IMR-90 (cell line): Measurements from ENCODE around the gene ADCYAP1R1. TPM values are rescaled to one million over a fixed set of nuclear protein-coding genes. Genes with fewer than 3 reads are reported as not detected.

Experiments used
- ATAC-seq: fragments of 200-7000 bp; cut with Tn5 transposase; 2 replicates; pipeline ENCODE4 v1.9.1; 2020; ENCODE audit warnings: low read depth, mild to moderate bottlenecking, moderate library complexity
- BruUV-seq: library from RNA; stranded (reverse); fragments of 400-500 nt; replicated peaks from 2 replicates; lab custom pipeline; 2021; lab: Mats Ljungman, UMichigan
- CTCF ChIA-PET: fragments of 300-600 bp; formaldehyde crosslinking; extraction: SDS; loops from one replicate; lab custom pipeline; 2021; ENCODE audit warnings: antibody characterized with exemption; lab: Yijun Ruan, JAX
- POLR2A ChIA-PET: fragments of 300-600 bp; sonication (Branson Sonifier 250); formaldehyde crosslinking; loops from one replicate; lab custom pipeline; 2022; ENCODE audit warnings: antibody characterized with exemption; ENCODE audit not compliant: unreplicated experiment; lab: Charles Lee
- DNase-seq: peaks from one replicate; pipeline ENCODE4 v3.0.0; 2013
- H2AFZ ChIP-seq: replicated peaks from 2 replicates; pipeline ENCODE3; 2013; ENCODE audit warnings: low read length, mild to moderate bottlenecking; ENCODE audit not compliant: poor library complexity
- H2AK5ac ChIP-seq: 2 replicates; pipeline ENCODE4 v1.6.1; 2013; ENCODE audit warnings: low read depth, low read length, inconsistent platforms
- H2AK9ac ChIP-seq: replicated peaks from 2 replicates; pipeline ENCODE3; 2013; ENCODE audit warnings: mild to moderate bottlenecking, low read depth, low read length, moderate library complexity; ENCODE audit not compliant: poor library complexity
- H2BK120ac ChIP-seq: 2 replicates; pipeline ENCODE4 v1.6.1; 2013; ENCODE audit warnings: low read depth, low read length, inconsistent platforms
- H2BK15ac ChIP-seq: 3 replicates; pipeline ENCODE4 v1.6.1; 2013; ENCODE audit warnings: low read depth, low read length, inconsistent platforms
- H2BK20ac ChIP-seq: 2 replicates; pipeline ENCODE4 v1.6.1; 2013; ENCODE audit warnings: low read depth, mild to moderate bottlenecking, inconsistent platforms, low read length, moderate library complexity
- H2BK5ac ChIP-seq: 2 replicates; pipeline ENCODE4 v1.6.1; 2013; ENCODE audit warnings: mild to moderate bottlenecking, low read depth, low read length, inconsistent platforms; ENCODE audit not compliant: poor library complexity, severe bottlenecking
- H3K14ac ChIP-seq: replicated peaks from 2 replicates; pipeline ENCODE4 v1.6.1; 2013; ENCODE audit warnings: low read depth, low read length, inconsistent platforms
- H3K18ac ChIP-seq: 2 replicates; pipeline ENCODE4 v1.6.1; 2013; ENCODE audit warnings: low read depth, low read length, control low read depth
- H3K23ac ChIP-seq: 2 replicates; pipeline ENCODE4 v1.6.1; 2013; ENCODE audit warnings: low read depth, low read length, inconsistent platforms
- H3K27ac ChIP-seq: 2 replicates; pipeline ENCODE4 v1.5.1; 2013; ENCODE audit warnings: mild to moderate bottlenecking, control low read depth, low read length; ENCODE audit not compliant: insufficient read depth
- H3K27me3 ChIP-seq: 2 replicates; pipeline ENCODE4 v1.6.1; 2013; ENCODE audit warnings: low read length; ENCODE audit not compliant: control insufficient read depth, insufficient read depth
- H3K36me3 ChIP-seq: 2 replicates; pipeline ENCODE4 v1.6.1; 2013; ENCODE audit warnings: low read length, mixed read lengths; ENCODE audit not compliant: control insufficient read depth, insufficient read depth
- H3K4ac ChIP-seq: 2 replicates; pipeline ENCODE4 v1.6.1; 2013; ENCODE audit warnings: low read depth, low read length, inconsistent platforms
- H3K4me1 ChIP-seq: 2 replicates; pipeline ENCODE4 v1.6.1; 2013; ENCODE audit warnings: low read length, mixed read lengths; ENCODE audit not compliant: control insufficient read depth, insufficient read depth
- H3K4me2 ChIP-seq: 2 replicates; pipeline ENCODE4 v1.6.1; 2013; ENCODE audit warnings: low read depth, mild to moderate bottlenecking, control low read depth, low read length, moderate library complexity
- H3K4me3 ChIP-seq: 2 replicates; pipeline ENCODE4 v1.5.1; 2013; ENCODE audit warnings: low read depth, mild to moderate bottlenecking, control low read depth, low read length, moderate library complexity; ENCODE audit not compliant: insufficient read depth
- H3K56ac ChIP-seq: 2 replicates; pipeline ENCODE4 v1.6.1; 2013; ENCODE audit warnings: low read length, inconsistent platforms; ENCODE audit not compliant: insufficient read depth; ENCODE audit errors: extremely low read depth
- H3K79me1 ChIP-seq, 2 experiments: 2 replicates each; pipeline ENCODE4 v1.6.1; 2013; ENCODE audit warnings: low read length in 2 of 2, inconsistent platforms in 1 of 2, low read depth in 1 of 2
- H3K9ac ChIP-seq: 2 replicates; pipeline ENCODE4 v1.6.1; 2013; ENCODE audit warnings: low read depth, low read length, control low read depth
- H3K9me1 ChIP-seq: 2 replicates; pipeline ENCODE4 v1.6.1; 2013; ENCODE audit warnings: low read length, inconsistent platforms; ENCODE audit not compliant: insufficient read depth
- H3K9me3 ChIP-seq: 2 replicates; pipeline ENCODE4 v1.6.1; 2013; ENCODE audit warnings: low read length; ENCODE audit not compliant: control insufficient read depth, insufficient read depth
- H4K20me1 ChIP-seq: 2 replicates; pipeline ENCODE4 v1.6.1; 2013; ENCODE audit warnings: low read length, inconsistent platforms; ENCODE audit not compliant: insufficient read depth
- H4K5ac ChIP-seq: 2 replicates; pipeline ENCODE4 v1.6.1; 2013; ENCODE audit warnings: mild to moderate bottlenecking, low read depth, low read length, control low read depth
- H4K8ac ChIP-seq, 2 experiments: 2 replicates each; pipeline ENCODE4 v1.6.1; 2013; ENCODE audit warnings: low read depth in 2 of 2, low read length in 2 of 2, control low read depth in 1 of 2, inconsistent platforms in 1 of 2
- H4K91ac ChIP-seq: 2 replicates; pipeline ENCODE4 v1.6.1; 2013; ENCODE audit warnings: low read depth, low read length, inconsistent platforms; ENCODE audit not compliant: insufficient read depth
- BHLHE40 ChIP-seq: fragments of 150-350 bp; IDR thresholded peaks from 2 replicates; pipeline ENCODE4 v1.6.1; 2016; ENCODE audit warnings: mild to moderate bottlenecking, low read depth, low read length
- CEBPB ChIP-seq: IDR thresholded peaks from 2 replicates; pipeline ENCODE4 v1.6.1; 2012; ENCODE audit warnings: low read depth, low read length, improper control_type of control experiment
- CTCF ChIP-seq: conservative IDR thresholded peaks from 2 replicates; pipeline ENCODE4 v1.5.1; 2012; ENCODE audit warnings: mild to moderate bottlenecking, low read depth, low read length, improper control_type of control experiment
- ELK1 ChIP-seq: fragments of 150-350 bp; IDR thresholded peaks from 2 replicates; pipeline ENCODE4 v1.6.1; 2016; ENCODE audit warnings: low read depth, mild to moderate bottlenecking, low read length, moderate library complexity, borderline replicate concordance
- FOS ChIP-seq: fragments of 150-350 bp; IDR thresholded peaks from 2 replicates; pipeline ENCODE4 v1.6.1; 2016; ENCODE audit warnings: low read depth, low read length
- MAFK ChIP-seq: IDR thresholded peaks from 2 replicates; pipeline ENCODE4 v1.6.1; 2012; ENCODE audit warnings: low read depth, low read length, improper control_type of control experiment
- MAZ ChIP-seq: IDR thresholded peaks from 2 replicates; pipeline ENCODE4 v1.6.1; 2012; ENCODE audit warnings: low read depth, mild to moderate bottlenecking, low read length, improper control_type of control experiment, moderate library complexity, borderline replicate concordance
- MXI1 ChIP-seq: IDR thresholded peaks from 2 replicates; pipeline ENCODE4 v1.6.1; 2012; ENCODE audit warnings: low read depth, mild to moderate bottlenecking, low read length, moderate library complexity, borderline replicate concordance
- NFE2L2 ChIP-seq: fragments of 150-350 bp; IDR thresholded peaks from 2 replicates; pipeline ENCODE4 v1.6.1; 2016; ENCODE audit warnings: low read depth, mild to moderate bottlenecking, low read length
- POLR2A ChIP-seq: IDR thresholded peaks from 2 replicates; pipeline ENCODE4 v1.6.1; 2012; ENCODE audit warnings: mild to moderate bottlenecking, low read depth, low read length
- RAD21 ChIP-seq: IDR thresholded peaks from 2 replicates; pipeline ENCODE4 v1.6.1; 2012; ENCODE audit warnings: low read length, improper control_type of control experiment
- RCOR1 ChIP-seq: IDR thresholded peaks from 2 replicates; pipeline ENCODE4 v1.6.1; 2012; ENCODE audit warnings: mild to moderate bottlenecking, low read length, improper control_type of control experiment; ENCODE audit not compliant: insufficient replicate concordance
- RFX5 ChIP-seq: IDR thresholded peaks from 2 replicates; pipeline ENCODE4 v1.8.0; 2012; ENCODE audit warnings: low read depth, mild to moderate bottlenecking, low read length, moderate library complexity
- SMC3 ChIP-seq: fragments of 150-350 bp; IDR thresholded peaks from 2 replicates; pipeline ENCODE4 v1.6.1; 2016; ENCODE audit warnings: low read depth, mild to moderate bottlenecking, antibody characterized with exemption, low read length, moderate library complexity
- USF2 ChIP-seq: fragments of 150-350 bp; IDR thresholded peaks from 2 replicates; pipeline ENCODE4 v1.6.1; 2017; ENCODE audit warnings: mild to moderate bottlenecking, antibody characterized with exemption, low read length, low read depth
- WGBS, 2 experiments: methylation state at CpG; one replicate each; pipeline versions ENCODE4 v1.1.5 to v1.1.7; 2013; ENCODE audit warnings: missing lambda C conversion rate in 2 of 2; ENCODE audit not compliant: insufficient read length in 1 of 2; ENCODE audit errors: extremely low coverage in 2 of 2; 5-methylcytosine and 5-hydroxymethylcytosine counted together
- dilution Hi-C: fragments of 300-500 bp; cut with HindIII; formaldehyde crosslinking; loops from one replicate; pipeline ENCODE4 v1.14.3; 2018; ENCODE audit warnings: low sequenced_read_pairs; ENCODE audit not compliant: unreplicated experiment
- in situ Hi-C: fragments of 300-500 bp; cut with MboI; formaldehyde crosslinking; loops from 3 replicates; pipeline ENCODE4 v1.14.3; 2019; ENCODE audit warnings: low sequenced_read_pairs, inconsistent platforms, mixed read lengths
- intact Hi-C: fragments of 100-400 bp; cut with micrococcal nuclease; formaldehyde crosslinking; loops from 2 replicates; pipeline ENCODE4 v1.10.0; 2022
- polyA plus RNA-seq, 3 experiments: library from polyadenylated mRNA; depleted of rRNA; stranded (reverse); fragments of >200 nt; gene quantifications; 2 replicates each; pipeline ENCODE4 v1.2.3, GENCODE V29; 2012; ENCODE audit warnings: low replicate concordance in 1 of 3
- total RNA-seq: library from RNA; depleted of rRNA; stranded (reverse); fragments of >200 nt; gene quantifications from 2 replicates; pipeline ENCODE4 v1.2.3, GENCODE V29; 2012

ADCYAP1R1 gene
- total and polyA plus RNA-seq, 2 of the 4 experiments (the other 2 are of a cell fraction) = not detected

- Histone ChIP-seq H3K9me3 (no peaks in the 10 kb centered on the region), H2AK9ac (no peak overlapping the region), H3K36me3 (no peaks in the 10 kb centered on the region), H2BK20ac (no peak overlapping the region), H2AK5ac (no peak overlapping the region), H3K4me1 (no peaks in the 10 kb centered on the region), H3K4me3 (no peak overlapping the region), H2BK120ac (no peak overlapping the region), H3K27me3 (peaks cover 7% of the 10 kb centered on the region), H3K56ac (no peak overlapping the region), H2BK5ac (no peak overlapping the region), H4K8ac (no peak overlapping the region), H3K9me1 (no peaks in the 10 kb centered on the region), H3K27ac (no peak overlapping the region), H3K18ac (no peak overlapping the region), H3K4me2 (no peak overlapping the region), H2BK15ac (no peak overlapping the region), H2AFZ (no peak overlapping the region), H3K79me1 (no peaks in the 10 kb centered on the region), H3K14ac (no peak overlapping the region), H4K91ac (no peak overlapping the region), H3K23ac (no peak overlapping the region), H3K9ac (no peak overlapping the region), H3K4ac (no peak overlapping the region), H4K5ac (no peak overlapping the region), H4K20me1 (no peaks in the 10 kb centered on the region)
- TF ChIP-seq BHLHE40 (no peak), USF2 (no peak), RCOR1 (no peak), RFX5 (no peak), CTCF (no peak), POLR2A (no peak), RAD21 (no peak), FOS (no peak), SMC3 (no peak), MXI1 (no peak), MAFK (no peak), ELK1 (no peak), NFE2L2 (no peak), CEBPB (no peak), MAZ (no peak)
- ChIA-PET POLR2A (no interaction called here), CTCF (no interaction called here)
- in situ Hi-C loops (no loop called here), dilution Hi-C loops (no loop called here), intact Hi-C loops (no loop called here)
- no TSS peak for BruUV-seq
- no peak for ATAC-seq
- no peak for DNase-seq
- 100% methylated on average over 1 of the region's 1 CpG; no CpG with 5 or more reads in 1 of the 2 experiments for WGBS, 2 experiments
Measured at GRCh38 chr7:31084226-31084625, 32.1 kb downstream of the ADCYAP1R1 start.
